CD14-positive monocyte (primary cell): ENCODE data around the gene EML4. TPM values are rescaled to one million over a fixed set of nuclear protein-coding genes. Genes with fewer than 3 reads are reported as not detected.

Experiments used
- DNase-seq, 3 donors: peaks; one replicate each; pipeline ENCODE4 v3.0.0-alpha.2; 2011 to 2022
- H2AFZ ChIP-seq: 2 replicates; pipeline ENCODE4 v1.6.0; 2012; ENCODE audit warnings: mild to moderate bottlenecking, low read depth, low read length, inconsistent platforms; ENCODE audit not compliant: insufficient read depth, poor library complexity, severe bottlenecking
- H3K27ac ChIP-seq, 2 donors: 1 replicate in 1 of 2; 2 replicates in 1 of 2; pipeline ENCODE4 v1.5.1; 2012 to 2013; ENCODE audit warnings: low read length in 2 of 2, control low read depth in 1 of 2, inconsistent platforms in 1 of 2, low read depth in 1 of 2, mild to moderate bottlenecking in 1 of 2
- H3K27me3 ChIP-seq, 2 donors: one replicate each; pipeline versions ENCODE4 v1.6.0 to v1.6.1; 2011 to 2013; ENCODE audit warnings: low read length in 2 of 2; ENCODE audit not compliant: control insufficient read depth in 2 of 2, insufficient read depth in 2 of 2
- H3K36me3 ChIP-seq, 2 donors: replicated peaks in 1 of 2; 1 replicate in 1 of 2; 2 replicates in 1 of 2; pipeline versions ENCODE4 v1.5.1 to v1.6.1; 2012 to 2013; ENCODE audit warnings: low read length in 2 of 2, control low read depth in 1 of 2, inconsistent platforms in 1 of 2, mild to moderate bottlenecking in 1 of 2; ENCODE audit not compliant: insufficient read depth in 2 of 2, control insufficient read depth in 1 of 2
- H3K4me1 ChIP-seq, 2 donors: 1 replicate in 1 of 2; 2 replicates in 1 of 2; pipeline versions ENCODE4 v1.5.1 to v1.6.1; 2012 to 2013; ENCODE audit warnings: low read length in 2 of 2, control low read depth in 1 of 2, inconsistent platforms in 1 of 2, mild to moderate bottlenecking in 1 of 2, moderate library complexity in 1 of 2; ENCODE audit not compliant: insufficient read depth in 2 of 2, control insufficient read depth in 1 of 2
- H3K4me2 ChIP-seq: replicated peaks from 2 replicates; pipeline ENCODE3; 2012; ENCODE audit warnings: low read length, moderate library complexity, mild to moderate bottlenecking; ENCODE audit not compliant: poor library complexity, severe bottlenecking; ENCODE audit errors: extremely low read depth
- H3K4me3 ChIP-seq, 3 experiments: fragments of 200-600 bp in 1 of 3; sonication (generic) in 1 of 3; replicated peaks in 1 of 3; 1 replicate in 2 of 3; 2 replicates in 1 of 3; pipeline ENCODE4 v1.5.1; 2011 to 2013; ENCODE audit warnings: low read length in 3 of 3, mild to moderate bottlenecking in 3 of 3, control low read depth in 2 of 3, low read depth in 2 of 3, inconsistent platforms in 1 of 3, moderate library complexity in 1 of 3
- H3K79me2 ChIP-seq: 2 replicates; pipeline ENCODE4 v1.6.0; 2012; ENCODE audit warnings: mild to moderate bottlenecking, control low read depth, inconsistent platforms, low read length, moderate library complexity; ENCODE audit not compliant: insufficient read depth
- H3K9ac ChIP-seq: 2 replicates; pipeline ENCODE4 v1.6.0; 2017; ENCODE audit warnings: low read length, mild to moderate bottlenecking; ENCODE audit not compliant: insufficient read depth, poor library complexity, severe bottlenecking
- H3K9me3 ChIP-seq, 2 donors: replicated peaks in 1 of 2; 1 replicate in 1 of 2; 2 replicates in 1 of 2; pipeline versions ENCODE4 v1.5.1 to v1.6.1; 2012 to 2013; ENCODE audit warnings: low read length in 2 of 2, control low read depth in 1 of 2; ENCODE audit not compliant: control insufficient read depth in 1 of 2, insufficient read depth in 1 of 2
- H4K20me1 ChIP-seq: 2 replicates; pipeline ENCODE4 v1.6.0; 2012; ENCODE audit warnings: mild to moderate bottlenecking, low read length, control low read depth, moderate library complexity; ENCODE audit not compliant: insufficient read depth
- H3K27ac Mint-ChIP-seq, 7 donors: one replicate each; pipeline ENCODE4 v1.8.0; 2020; ENCODE audit warnings: mild to moderate bottlenecking in 7 of 7, mixed read lengths in 7 of 7, moderate library complexity in 6 of 7, inconsistent platforms in 2 of 7
- H3K27me3 Mint-ChIP-seq, 3 donors: one replicate each; pipeline ENCODE4 v1.8.0; 2021 to 2022; ENCODE audit warnings: low read depth in 3 of 3, mild to moderate bottlenecking in 3 of 3, mixed read lengths in 3 of 3, moderate library complexity in 3 of 3, inconsistent platforms in 1 of 3
- H3K36me3 Mint-ChIP-seq, 2 donors: one replicate each; pipeline ENCODE4 v1.8.0; 2020; ENCODE audit warnings: mixed read lengths in 2 of 2, inconsistent platforms in 1 of 2, mild to moderate bottlenecking in 1 of 2
- H3K4me1 Mint-ChIP-seq: one replicate; pipeline ENCODE4 v1.8.0; 2020; ENCODE audit warnings: mild to moderate bottlenecking, mixed read lengths
- H3K4me3 Mint-ChIP-seq, 2 donors: one replicate each; pipeline ENCODE4 v1.8.0; 2020; ENCODE audit warnings: mild to moderate bottlenecking in 2 of 2, mixed read lengths in 2 of 2, moderate library complexity in 1 of 2
- H3K9me3 Mint-ChIP-seq, 7 donors: one replicate each; pipeline ENCODE4 v1.8.0; 2020 to 2022; ENCODE audit warnings: mixed read lengths in 7 of 7, mild to moderate bottlenecking in 6 of 7, moderate library complexity in 6 of 7, inconsistent platforms in 2 of 7
- WGBS: methylation state at CpG from one replicate; pipeline ENCODE4 v1.1.5; 2013; ENCODE audit warnings: missing lambda C conversion rate; ENCODE audit not compliant: insufficient coverage; 5-methylcytosine and 5-hydroxymethylcytosine counted together
- intact Hi-C, 2 donors: fragments of 100-400 bp; cut with micrococcal nuclease; formaldehyde crosslinking; loops; one replicate each; pipeline versions ENCODE4 v1.15.0 to v1.15.1; 2023
- polyA plus RNA-seq, 3 donors: library from polyadenylated mRNA; depleted of rRNA in 1 of 3; unstranded in 2 of 3; stranded (reverse) in 1 of 3; fragments of 300-500 nt in 2 of 3; fragments of >200 nt in 1 of 3; fragmentation: Illumina TruSeq in 2 of 3; gene quantifications; 1 replicate in 2 of 3; 2 replicates in 1 of 3; pipeline ENCODE4 v1.2.3, GENCODE V29; 2012 to 2021
- TF ChIP-seq, protein P1 (sequence below): fragments of 200-600 bp; IDR thresholded peaks from one replicate; pipeline ENCODE4 v1.8.0; 2022; ENCODE audit warnings: antibody characterized with exemption, mild to moderate bottlenecking

EML4 gene
- polyA plus RNA-seq, 3 donors = 11.5 to 24.3 (median 15.0) TPM

DNA sequence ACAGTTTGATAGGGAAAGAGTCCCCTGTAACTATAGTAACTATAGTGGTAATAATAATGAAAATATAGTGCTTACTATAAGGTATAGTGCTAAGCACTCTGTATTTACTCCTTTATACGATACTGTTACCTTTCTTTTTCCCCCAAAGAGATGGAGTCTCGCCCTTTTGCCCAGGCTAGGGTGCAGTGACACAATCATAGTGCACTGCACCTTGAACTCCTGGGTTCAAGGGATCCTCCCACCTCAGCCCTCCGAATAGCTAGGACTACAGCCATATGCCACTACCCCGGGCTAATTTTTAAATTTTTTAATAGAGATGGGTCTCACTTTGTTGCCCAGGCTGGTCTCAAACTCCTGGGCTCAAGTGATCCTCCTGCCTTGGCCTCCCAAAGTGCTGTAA, 34.6 kb downstream of the EML4 start:
- peaks cover 3 to 5% of the 10 kb centered on the region in 2 donors for H3K36me3 Mint-ChIP-seq
- no peak overlapping the region for H3K4me3 Mint-ChIP-seq
- Histone ChIP-seq H3K9ac (no peak overlapping the region), H3K4me1 (peaks cover 5 to 9% of the 10 kb centered on the region in 2 donors), H4K20me1 (peaks cover 86% of the 10 kb centered on the region), H3K27ac (no peak overlapping the region), H3K4me2 (no peak overlapping the region), H2AFZ (no peak overlapping the region), H3K27me3 (no peaks in the 10 kb centered on the region), H3K4me3 (no peak overlapping the region), H3K9me3 (no peaks in the 10 kb centered on the region), H3K36me3 (no peaks in the 10 kb centered on the region), H3K79me2 (peaks cover 63% of the 10 kb centered on the region)
- intact Hi-C loops = no loop called here
- no peaks in the 10 kb centered on the region for H3K27me3 Mint-ChIP-seq
- no peaks in the 10 kb centered on the region for H3K9me3 Mint-ChIP-seq
- WGBS = 100% methylated on average over 1 of the region's 4 CpGs
- peaks cover 19% of the 10 kb centered on the region for H3K4me1 Mint-ChIP-seq
- no peak for DNase-seq
- H3K27ac Mint-ChIP-seq = no peak overlapping the region
- TF ChIP-seq, protein P1, sequence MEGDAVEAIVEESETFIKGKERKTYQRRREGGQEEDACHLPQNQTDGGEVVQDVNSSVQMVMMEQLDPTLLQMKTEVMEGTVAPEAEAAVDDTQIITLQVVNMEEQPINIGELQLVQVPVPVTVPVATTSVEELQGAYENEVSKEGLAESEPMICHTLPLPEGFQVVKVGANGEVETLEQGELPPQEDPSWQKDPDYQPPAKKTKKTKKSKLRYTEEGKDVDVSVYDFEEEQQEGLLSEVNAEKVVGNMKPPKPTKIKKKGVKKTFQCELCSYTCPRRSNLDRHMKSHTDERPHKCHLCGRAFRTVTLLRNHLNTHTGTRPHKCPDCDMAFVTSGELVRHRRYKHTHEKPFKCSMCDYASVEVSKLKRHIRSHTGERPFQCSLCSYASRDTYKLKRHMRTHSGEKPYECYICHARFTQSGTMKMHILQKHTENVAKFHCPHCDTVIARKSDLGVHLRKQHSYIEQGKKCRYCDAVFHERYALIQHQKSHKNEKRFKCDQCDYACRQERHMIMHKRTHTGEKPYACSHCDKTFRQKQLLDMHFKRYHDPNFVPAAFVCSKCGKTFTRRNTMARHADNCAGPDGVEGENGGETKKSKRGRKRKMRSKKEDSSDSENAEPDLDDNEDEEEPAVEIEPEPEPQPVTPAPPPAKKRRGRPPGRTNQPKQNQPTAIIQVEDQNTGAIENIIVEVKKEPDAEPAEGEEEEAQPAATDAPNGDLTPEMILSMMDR = no peak

DNA sequence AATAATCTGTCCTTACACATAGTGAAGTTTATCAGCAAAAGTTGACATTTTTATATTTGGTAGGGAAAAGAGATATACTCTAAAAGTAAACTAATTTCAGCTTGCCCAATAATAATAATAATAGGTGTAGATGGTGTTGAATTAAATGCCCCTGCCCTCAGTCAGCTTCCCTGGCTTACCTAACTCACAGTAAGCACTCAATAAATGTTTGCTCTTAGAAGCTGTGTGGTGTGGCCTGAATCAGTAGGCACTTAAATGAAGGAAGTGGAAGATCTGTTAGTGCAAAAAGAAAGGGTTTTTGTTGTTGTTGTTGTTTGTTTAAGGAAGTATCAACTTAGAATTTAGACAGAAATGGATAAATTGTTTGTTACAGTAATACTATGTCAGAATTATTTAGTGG, 36.2 kb downstream of the EML4 start:
- Histone ChIP-seq H3K4me3 (no peak overlapping the region), H3K36me3 (no peaks in the 10 kb centered on the region), H3K9me3 (no peaks in the 10 kb centered on the region), H3K4me1 (no peaks in the 10 kb centered on the region), H2AFZ (no peak overlapping the region), H3K4me2 (no peak overlapping the region), H3K27me3 (no peaks in the 10 kb centered on the region), H4K20me1 (peaks cover 77% of the 10 kb centered on the region), H3K79me2 (peaks cover 57% of the 10 kb centered on the region), H3K9ac (no peak overlapping the region), H3K27ac (no peak overlapping the region)
- H3K4me1 Mint-ChIP-seq = peaks cover 10% of the 10 kb centered on the region
- intact Hi-C loops = no loop called here
- no peaks in the 10 kb centered on the region for H3K27me3 Mint-ChIP-seq
- H3K27ac Mint-ChIP-seq = no peak overlapping the region
- no peak for DNase-seq
- H3K9me3 Mint-ChIP-seq = no peaks in the 10 kb centered on the region
- no peak overlapping the region for H3K4me3 Mint-ChIP-seq
- TF ChIP-seq, protein P1 = no peak
- peaks cover 7 to 10% of the 10 kb centered on the region in 2 donors for H3K36me3 Mint-ChIP-seq
